Memory B cell (primary cell): ENCODE data around the gene SEC24D.

ENCODE experiments used
- ATAC-seq: fragments of 150-1000 bp; cut with Tn5 transposase; 2 replicates; pipeline ENCODE4 v1.10.0; 2021; ENCODE audit warnings: low read depth, mild to moderate bottlenecking, moderate library complexity
- DNase-seq, 2 donors: peaks; one replicate each; pipeline ENCODE4 v3.0.0; 2022; ENCODE audit warnings: low spot score in 2 of 2
- H3K27ac Mint-ChIP-seq: one replicate; pipeline ENCODE4 v1.8.0; 2022; ENCODE audit warnings: mild to moderate bottlenecking, moderate library complexity, mixed read lengths
- H3K27me3 Mint-ChIP-seq: one replicate; pipeline ENCODE4 v1.8.0; 2022; ENCODE audit warnings: mixed read lengths
- H3K36me3 Mint-ChIP-seq: one replicate; pipeline ENCODE4 v1.8.0; 2022; ENCODE audit warnings: mild to moderate bottlenecking, mixed read lengths
- H3K4me1 Mint-ChIP-seq: one replicate; pipeline ENCODE4 v1.8.0; 2022; ENCODE audit warnings: mixed read lengths
- H3K4me3 Mint-ChIP-seq: one replicate; pipeline ENCODE4 v1.8.0; 2022; ENCODE audit warnings: mild to moderate bottlenecking, moderate library complexity, mixed read lengths
- H3K9me3 Mint-ChIP-seq: one replicate; pipeline ENCODE4 v1.8.0; 2022; ENCODE audit warnings: mixed read lengths

SEC24D gene

DNA sequence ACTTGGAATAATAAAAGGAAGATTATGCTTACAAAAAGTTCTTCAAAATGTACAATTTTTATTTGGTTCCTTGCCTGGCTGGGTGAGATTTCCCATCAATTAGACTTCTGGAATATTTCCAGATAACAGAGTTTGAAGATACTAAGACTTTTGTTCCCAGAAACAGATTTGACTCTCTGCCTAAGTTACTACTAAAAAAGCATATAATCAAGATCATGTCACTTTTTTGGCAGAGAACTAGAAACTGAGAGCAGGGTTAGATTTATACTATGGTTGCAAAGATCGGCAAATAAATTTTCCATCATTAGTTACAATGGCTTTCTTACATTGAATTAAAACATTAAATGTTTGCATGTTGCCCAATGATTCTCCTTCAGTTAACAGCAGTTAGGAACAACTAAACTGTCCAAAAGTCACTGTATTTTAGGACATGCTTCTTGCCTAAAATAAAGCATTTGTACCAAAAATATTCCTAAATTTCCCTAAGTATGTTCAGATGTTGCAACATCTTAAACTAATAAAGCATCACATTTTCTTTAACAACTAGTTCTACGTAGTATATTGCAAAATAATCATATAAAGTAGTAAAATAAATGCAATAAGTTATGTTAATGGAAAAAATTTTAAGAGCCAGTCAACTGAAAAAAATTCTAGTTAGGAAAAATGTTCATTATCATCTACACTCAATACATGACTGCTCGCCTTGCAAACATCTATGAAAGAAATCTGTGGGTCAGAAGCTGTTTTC lies 73.0 kb downstream of the SEC24D start:
- peaks cover 22% of the 10 kb centered on the region for H3K36me3 Mint-ChIP-seq
- peaks cover 21% of the 10 kb centered on the region for H3K4me1 Mint-ChIP-seq
- no peaks in the 10 kb centered on the region for H3K27me3 Mint-ChIP-seq
- no peak overlapping the region for H3K27ac Mint-ChIP-seq
- no peak overlapping the region for H3K4me3 Mint-ChIP-seq
- DNase-seq: no peak
- no peak for ATAC-seq
- H3K9me3 Mint-ChIP-seq: no peaks in the 10 kb centered on the region

DNA sequence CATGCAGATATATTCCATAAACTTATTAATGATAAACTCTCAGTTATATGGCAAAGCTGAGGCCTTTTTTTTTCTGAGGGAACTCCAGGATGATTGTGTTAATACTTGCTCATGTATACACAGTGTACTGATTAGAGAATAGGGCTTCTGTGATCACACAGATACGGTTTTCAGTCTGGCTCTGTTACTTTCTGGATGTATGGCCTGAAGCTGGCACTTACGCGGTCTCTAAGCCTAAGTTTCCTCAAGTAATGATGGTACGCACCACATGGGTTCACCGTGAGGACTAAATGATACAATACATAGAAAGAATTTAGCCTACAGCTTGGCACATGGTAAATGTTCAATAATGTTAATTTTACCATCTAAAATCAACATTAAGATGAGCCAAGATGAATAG lies 73.8 kb downstream of the SEC24D start:
- ATAC-seq (no peak), DNase-seq (no peak)
- Mint-ChIP-seq H3K4me1 (peaks cover 21% of the 10 kb centered on the region), H3K36me3 (peaks cover 22% of the 10 kb centered on the region), H3K9me3 (no peaks in the 10 kb centered on the region), H3K4me3 (no peak overlapping the region), H3K27ac (no peak overlapping the region), H3K27me3 (no peaks in the 10 kb centered on the region)

DNA sequence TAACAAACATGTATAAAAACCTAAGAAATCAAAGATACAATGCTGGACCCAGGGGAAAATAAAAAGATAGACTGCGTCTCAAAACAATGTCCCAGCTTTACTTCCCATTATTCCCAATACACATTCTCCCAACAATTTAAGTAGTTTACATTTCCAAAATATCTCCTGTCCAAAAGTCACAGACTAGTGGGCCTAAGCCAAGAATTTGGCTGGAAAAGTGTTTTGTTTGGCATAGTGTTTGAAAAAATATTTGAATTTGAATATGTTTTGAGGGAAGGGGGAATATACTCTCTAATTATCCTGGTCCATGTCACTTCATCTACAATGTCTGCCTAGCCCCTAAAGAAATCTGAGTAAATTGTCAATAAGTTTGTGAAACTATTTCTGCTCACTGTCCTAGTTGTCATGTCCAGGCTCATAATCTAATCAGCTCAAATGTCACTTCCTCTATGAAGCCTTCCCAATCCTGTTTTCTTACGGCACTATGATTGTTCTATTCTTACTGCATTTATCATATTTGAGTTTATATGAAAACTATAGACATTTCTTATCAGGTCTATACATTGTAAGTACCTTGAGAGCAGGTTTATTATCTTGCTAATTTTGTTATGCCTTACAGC lies 74.4 kb downstream of the SEC24D start:
- peaks cover 20% of the 10 kb centered on the region for H3K36me3 Mint-ChIP-seq
- peak overlapping the region; percentile 3 for H3K4me3 Mint-ChIP-seq
- H3K27ac Mint-ChIP-seq: no peak overlapping the region
- H3K4me1 Mint-ChIP-seq: peaks cover 21% of the 10 kb centered on the region
- DNase-seq (no peak), ATAC-seq (no peak)
- H3K9me3 Mint-ChIP-seq: no peaks in the 10 kb centered on the region
- H3K27me3 Mint-ChIP-seq: no peaks in the 10 kb centered on the region

DNA sequence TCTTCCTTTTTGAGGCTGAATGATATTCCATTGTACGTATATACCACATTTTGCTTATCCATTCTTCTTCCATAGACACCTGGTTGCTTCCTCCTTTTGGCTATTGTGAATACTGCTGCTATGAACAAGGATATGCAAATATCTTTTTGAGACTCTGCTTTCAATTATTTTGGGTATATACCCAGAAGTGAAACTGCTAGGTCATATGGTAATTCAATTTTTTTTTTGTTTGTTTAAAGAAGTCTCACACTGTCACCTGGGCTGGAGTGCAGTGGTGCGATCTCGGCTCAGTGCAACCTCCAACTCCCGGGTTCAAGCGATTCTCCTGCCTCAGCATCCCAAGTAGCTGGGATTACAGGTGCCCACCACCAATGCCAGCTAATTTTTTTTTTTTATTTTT lies 75.4 kb downstream of the SEC24D start:
- peak; percentile 9 to 28 for DNase-seq
- peaks cover 21% of the 10 kb centered on the region for H3K4me1 Mint-ChIP-seq
- H3K27ac Mint-ChIP-seq: peak overlapping the region; percentile 32
- H3K36me3 Mint-ChIP-seq: peaks cover 20% of the 10 kb centered on the region
- no peaks in the 10 kb centered on the region for H3K9me3 Mint-ChIP-seq
- peak; percentile 97 for ATAC-seq
- peak overlapping the region; percentile 37 for H3K4me3 Mint-ChIP-seq
- H3K27me3 Mint-ChIP-seq: no peaks in the 10 kb centered on the region

DNA sequence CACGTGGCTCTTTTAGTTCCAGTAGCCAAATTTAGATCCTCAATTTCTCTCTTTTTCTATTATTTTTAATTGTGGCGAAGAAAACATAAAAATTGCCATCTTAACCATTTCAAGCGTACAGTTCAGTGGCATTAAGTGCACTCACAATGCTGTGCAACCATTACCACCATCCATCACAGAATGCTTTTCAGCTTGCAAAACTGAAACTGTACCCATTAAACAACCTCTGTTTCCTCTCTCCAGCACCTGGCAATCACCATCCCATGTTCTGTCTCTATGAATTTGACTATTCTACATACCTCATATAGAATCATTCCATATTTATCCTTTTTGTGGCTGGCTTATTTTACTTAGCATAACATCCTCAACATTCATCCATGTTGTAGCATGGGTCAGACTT lies 75.8 kb downstream of the SEC24D start:
- H3K27me3 Mint-ChIP-seq: no peaks in the 10 kb centered on the region
- H3K9me3 Mint-ChIP-seq: no peaks in the 10 kb centered on the region
- no peak for DNase-seq
- peak overlapping the region; percentile 32 for H3K27ac Mint-ChIP-seq
- ATAC-seq: peak; percentile 38
- peaks cover 21% of the 10 kb centered on the region for H3K4me1 Mint-ChIP-seq
- H3K4me3 Mint-ChIP-seq: peak overlapping the region; percentile 37
- H3K36me3 Mint-ChIP-seq: peaks cover 20% of the 10 kb centered on the region

DNA sequence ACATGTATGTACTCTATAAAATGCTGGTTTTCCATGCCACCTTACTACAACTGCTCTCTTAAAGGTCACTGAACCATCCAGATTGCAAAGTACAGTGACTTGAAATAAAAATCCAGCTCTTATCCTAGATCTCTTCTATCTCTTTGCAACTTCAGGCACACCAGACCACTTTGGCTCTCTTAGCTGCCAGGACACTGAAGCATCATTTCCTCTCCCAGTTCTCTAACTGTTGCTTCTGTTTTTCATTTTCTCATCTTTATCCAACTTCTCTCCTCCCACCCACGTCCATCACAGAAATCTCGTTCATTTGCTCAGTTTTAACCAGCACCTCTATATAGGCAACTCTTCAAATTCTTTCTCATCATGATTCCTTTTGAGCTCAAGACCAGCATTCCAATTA lies 76.4 kb downstream of the SEC24D start:
- DNase-seq: no peak
- peaks cover 21% of the 10 kb centered on the region for H3K4me1 Mint-ChIP-seq
- no peaks in the 10 kb centered on the region for H3K27me3 Mint-ChIP-seq
- H3K9me3 Mint-ChIP-seq: no peaks in the 10 kb centered on the region
- peaks cover 20% of the 10 kb centered on the region for H3K36me3 Mint-ChIP-seq
- peak overlapping the region; percentile 19 for H3K27ac Mint-ChIP-seq
- no peak overlapping the region for H3K4me3 Mint-ChIP-seq
- ATAC-seq: no peak

DNA sequence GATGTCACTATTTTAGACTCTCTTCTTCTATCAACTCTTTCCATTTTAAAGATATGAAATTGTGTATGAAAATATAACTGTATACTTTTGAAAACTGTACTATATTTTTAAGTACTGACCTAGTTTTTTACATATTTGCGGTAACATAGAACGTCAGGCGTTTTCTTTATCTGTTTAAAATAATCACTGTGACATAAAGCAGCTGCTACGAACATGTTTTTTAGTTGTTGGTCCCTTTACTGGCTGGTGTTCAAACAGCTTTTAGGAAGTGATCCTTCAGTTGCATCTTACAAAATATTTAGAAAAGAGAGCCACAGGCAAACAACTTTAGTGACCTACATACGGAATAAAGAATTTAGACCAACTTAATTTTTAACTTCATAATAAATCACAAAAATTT lies 77.6 kb downstream of the SEC24D start:
- H3K27ac Mint-ChIP-seq: no peak overlapping the region
- DNase-seq: no peak
- H3K4me3 Mint-ChIP-seq: no peak overlapping the region
- ATAC-seq: no peak
- peaks cover 24% of the 10 kb centered on the region for H3K4me1 Mint-ChIP-seq
- no peaks in the 10 kb centered on the region for H3K9me3 Mint-ChIP-seq
- H3K27me3 Mint-ChIP-seq: no peaks in the 10 kb centered on the region
- peaks cover 14% of the 10 kb centered on the region for H3K36me3 Mint-ChIP-seq

DNA sequence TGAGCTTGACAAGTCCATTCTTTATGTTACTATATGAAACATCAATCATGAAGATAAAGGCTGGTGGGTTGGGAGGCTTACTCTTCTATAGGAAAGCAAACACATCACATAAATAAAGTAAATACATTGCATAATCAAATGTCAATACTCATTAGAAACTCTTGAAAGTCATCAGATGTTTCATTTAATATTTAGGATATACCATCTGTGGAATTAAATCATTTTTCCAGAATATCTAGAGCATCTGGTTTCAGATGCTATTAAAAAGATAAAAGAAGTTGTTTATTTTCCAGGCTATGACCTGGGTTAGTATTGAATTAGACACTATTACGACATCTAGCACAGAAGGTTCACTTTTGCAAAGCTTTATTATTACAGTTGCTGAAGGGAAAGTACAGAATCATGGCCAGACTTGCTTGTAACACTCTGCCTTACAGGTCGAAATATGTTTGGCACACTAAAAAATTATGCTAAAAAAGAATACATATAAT lies 78.1 kb downstream of the SEC24D start:
- no peak for DNase-seq
- H3K4me1 Mint-ChIP-seq: peaks cover 24% of the 10 kb centered on the region
- peaks cover 14% of the 10 kb centered on the region for H3K36me3 Mint-ChIP-seq
- no peaks in the 10 kb centered on the region for H3K9me3 Mint-ChIP-seq
- H3K27me3 Mint-ChIP-seq: no peaks in the 10 kb centered on the region
- no peak overlapping the region for H3K27ac Mint-ChIP-seq
- no peak for ATAC-seq
- no peak overlapping the region for H3K4me3 Mint-ChIP-seq

DNA sequence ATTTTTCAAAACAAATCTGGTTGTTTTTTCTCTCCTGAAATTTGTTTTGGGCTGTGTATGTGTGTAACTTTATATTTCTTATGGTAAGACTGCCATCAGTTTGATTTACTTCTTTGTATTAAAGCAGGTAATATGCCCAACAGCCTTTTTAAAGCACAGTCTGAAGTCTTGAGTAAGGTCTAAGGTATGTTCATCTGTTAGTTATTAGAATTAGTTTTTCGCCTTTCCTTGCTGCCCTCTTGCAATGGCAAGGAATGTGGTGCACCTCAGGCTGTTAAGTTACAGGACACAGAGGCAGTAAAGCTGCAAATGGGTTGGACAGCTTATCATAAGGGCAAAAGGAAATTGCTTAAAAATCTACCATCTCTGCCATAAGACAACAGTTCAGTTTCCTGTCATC lies 79.0 kb downstream of the SEC24D start:
- DNase-seq: no peak
- H3K4me1 Mint-ChIP-seq: peaks cover 24% of the 10 kb centered on the region
- H3K9me3 Mint-ChIP-seq: no peaks in the 10 kb centered on the region
- no peak overlapping the region for H3K27ac Mint-ChIP-seq
- H3K4me3 Mint-ChIP-seq: no peak overlapping the region
- no peaks in the 10 kb centered on the region for H3K27me3 Mint-ChIP-seq
- H3K36me3 Mint-ChIP-seq: peaks cover 14% of the 10 kb centered on the region
- no peak for ATAC-seq

DNA sequence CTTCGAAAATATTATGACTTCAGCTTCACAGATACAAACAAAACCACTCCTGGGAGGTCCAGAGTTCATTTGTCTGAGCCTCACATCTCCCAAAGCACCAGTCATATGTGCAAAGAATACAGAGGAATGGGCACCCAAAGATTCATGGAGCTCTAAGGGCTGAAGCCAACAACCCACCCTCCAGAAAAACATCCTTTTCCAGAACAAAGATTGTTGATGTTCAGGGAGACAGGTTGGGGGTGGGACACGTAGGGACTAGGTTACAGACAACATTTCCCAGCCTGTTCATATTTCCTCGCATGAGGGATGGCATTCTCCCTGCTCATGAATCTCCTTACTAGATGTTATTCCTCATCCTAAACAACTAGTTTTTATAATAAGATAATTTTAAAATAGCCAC lies 79.5 kb downstream of the SEC24D start:
- ATAC-seq: no peak
- Mint-ChIP-seq H3K27me3 (no peaks in the 10 kb centered on the region), H3K27ac (no peak overlapping the region), H3K9me3 (no peaks in the 10 kb centered on the region), H3K4me1 (peaks cover 23% of the 10 kb centered on the region), H3K4me3 (no peak overlapping the region), H3K36me3 (peaks cover 16% of the 10 kb centered on the region)
- DNase-seq: no peak

DNA sequence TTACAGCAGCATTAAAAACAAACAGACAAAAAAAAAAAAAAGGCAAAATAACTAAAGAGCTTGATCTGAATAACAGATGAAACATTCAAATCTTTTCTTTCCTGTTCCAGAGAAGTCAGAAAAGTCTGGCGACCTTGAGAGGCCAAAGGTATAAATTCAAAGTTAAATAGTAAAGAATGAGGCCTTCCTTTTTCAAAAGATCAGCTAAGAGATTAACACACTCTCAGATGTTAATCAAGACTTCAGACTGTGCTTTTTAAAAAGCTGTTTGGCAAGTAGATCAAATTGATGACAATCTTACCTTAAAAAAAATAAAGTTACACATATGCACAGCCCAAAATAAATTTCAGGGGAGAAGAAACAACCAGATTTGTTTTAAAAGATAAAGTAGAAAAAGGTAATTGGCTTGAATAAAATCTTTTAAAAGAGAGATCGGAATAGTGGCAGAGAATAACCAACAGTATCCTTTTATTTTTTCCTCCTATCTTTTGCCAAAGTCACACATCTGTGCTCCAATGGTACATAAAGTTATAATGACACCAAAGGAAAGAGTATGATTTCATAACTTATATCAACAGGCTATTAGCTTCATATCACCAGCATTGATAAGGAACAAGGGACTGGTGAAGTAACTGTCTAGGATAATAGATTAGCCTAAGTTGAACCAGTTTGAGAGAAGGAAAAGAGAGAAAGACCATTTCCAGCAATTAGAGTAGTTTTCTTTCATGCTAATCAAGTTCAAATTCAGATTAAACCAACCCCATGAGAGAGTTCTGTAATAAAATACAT lies 80.3 kb downstream of the SEC24D start:
- Mint-ChIP-seq H3K27me3 (no peaks in the 10 kb centered on the region), H3K4me1 (peaks cover 19% of the 10 kb centered on the region), H3K9me3 (no peaks in the 10 kb centered on the region), H3K4me3 (no peak overlapping the region), H3K27ac (no peak overlapping the region), H3K36me3 (peaks cover 18% of the 10 kb centered on the region)
- ATAC-seq (no peak), DNase-seq (no peak)

DNA sequence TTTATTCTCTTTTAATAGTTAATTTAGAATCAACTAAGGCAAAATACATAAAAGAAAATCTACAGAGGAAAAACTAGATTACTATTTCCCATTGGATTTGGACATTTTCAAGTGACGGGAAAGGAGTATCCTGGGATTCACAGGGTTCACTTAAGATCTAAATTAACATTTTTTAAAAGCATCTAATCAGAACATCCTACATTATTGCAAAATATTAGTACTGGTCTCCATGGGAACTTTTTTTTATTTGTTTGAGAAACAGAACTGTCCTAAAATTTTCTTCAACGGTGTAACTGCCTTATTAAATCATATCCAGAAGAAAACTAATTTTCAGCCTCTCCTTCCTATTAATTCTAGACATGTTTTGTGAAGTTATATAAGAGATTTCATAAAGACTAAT lies 81.0 kb downstream of the SEC24D start:
- ATAC-seq: no peak
- Mint-ChIP-seq H3K27ac (no peak overlapping the region), H3K9me3 (no peaks in the 10 kb centered on the region), H3K27me3 (no peaks in the 10 kb centered on the region), H3K4me1 (peaks cover 13% of the 10 kb centered on the region), H3K36me3 (peaks cover 18% of the 10 kb centered on the region), H3K4me3 (no peak overlapping the region)
- no peak for DNase-seq

DNA sequence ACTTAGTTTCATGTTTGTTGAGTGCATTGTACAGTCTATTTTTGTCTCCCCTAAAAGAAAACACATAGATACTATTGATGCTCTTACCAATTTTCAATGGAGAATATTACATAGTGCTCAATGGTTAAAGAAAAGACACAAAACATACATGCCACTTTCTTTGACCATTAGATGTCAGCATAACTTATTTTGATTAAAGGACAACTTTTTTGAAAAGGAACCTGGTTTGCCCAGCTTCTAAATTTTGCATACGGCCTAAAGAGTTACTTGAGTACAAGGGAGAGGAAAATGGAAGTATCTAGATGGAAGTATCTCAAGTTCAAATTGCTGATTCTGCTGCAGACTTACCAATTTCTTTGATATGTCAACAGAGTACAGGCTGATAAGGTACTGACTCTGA lies 82.2 kb downstream of the SEC24D start:
- no peak for DNase-seq
- peaks cover 4% of the 10 kb centered on the region for H3K4me1 Mint-ChIP-seq
- peaks cover 10% of the 10 kb centered on the region for H3K36me3 Mint-ChIP-seq
- ATAC-seq: no peak
- no peaks in the 10 kb centered on the region for H3K27me3 Mint-ChIP-seq
- H3K4me3 Mint-ChIP-seq: no peak overlapping the region
- no peaks in the 10 kb centered on the region for H3K9me3 Mint-ChIP-seq
- H3K27ac Mint-ChIP-seq: no peak overlapping the region

DNA sequence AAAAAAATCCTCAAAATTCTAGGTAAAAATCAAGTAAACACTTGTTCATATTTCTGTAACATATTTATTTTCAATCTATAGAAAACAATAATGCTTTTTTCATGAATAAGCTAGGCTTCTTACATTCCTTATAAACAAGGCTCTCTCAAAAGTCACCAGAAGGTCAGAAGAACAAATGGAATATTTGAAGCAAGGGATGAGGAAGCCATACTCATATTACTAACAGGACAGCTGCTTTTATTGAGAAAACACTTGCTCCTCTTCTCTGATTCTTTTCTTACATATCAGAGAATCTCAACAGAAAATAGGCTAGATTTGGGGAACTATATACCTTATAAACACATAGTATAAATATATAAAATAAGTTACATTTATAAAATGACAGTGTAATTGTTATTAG lies 82.8 kb downstream of the SEC24D start:
- peaks cover 10% of the 10 kb centered on the region for H3K36me3 Mint-ChIP-seq
- no peak overlapping the region for H3K27ac Mint-ChIP-seq
- H3K9me3 Mint-ChIP-seq: no peaks in the 10 kb centered on the region
- no peaks in the 10 kb centered on the region for H3K27me3 Mint-ChIP-seq
- no peak overlapping the region for H3K4me3 Mint-ChIP-seq
- H3K4me1 Mint-ChIP-seq: peaks cover 4% of the 10 kb centered on the region
- no peak for DNase-seq
- ATAC-seq: no peak
